Hepatocyte (in vitro differentiated cells): ENCODE measurements around the gene CYYR1. TPM values are rescaled to one million over a fixed set of nuclear protein-coding genes. Genes with fewer than 3 reads are reported as not detected.

ENCODE experiments used
- DNase-seq: peaks from one replicate; pipeline ENCODE4 v3.0.0-alpha.2; 2016; ENCODE audit warnings: low spot score
- H2AFZ ChIP-seq: fragments of 200-600 bp; sonication (generic); 2 replicates; pipeline ENCODE4 v1.6.0; 2016; ENCODE audit warnings: antibody characterized with exemption, mild to moderate bottlenecking
- H3K27ac ChIP-seq: fragments of 200-600 bp; sonication (generic); 2 replicates; pipeline ENCODE4 v1.5.1; 2016; ENCODE audit warnings: mild to moderate bottlenecking
- H3K27me3 ChIP-seq: fragments of 200-600 bp; sonication (generic); 2 replicates; pipeline ENCODE4 v1.6.1; 2016
- H3K36me3 ChIP-seq: fragments of 200-600 bp; sonication (generic); replicated peaks from 2 replicates; pipeline ENCODE4 v1.5.1; 2016; ENCODE audit warnings: low read depth; ENCODE audit not compliant: insufficient read depth
- H3K4me1 ChIP-seq: fragments of 200-600 bp; sonication (generic); 2 replicates; pipeline ENCODE4 v1.5.1; 2016; ENCODE audit warnings: mild to moderate bottlenecking, moderate library complexity; ENCODE audit not compliant: insufficient read depth
- H3K4me2 ChIP-seq: fragments of 200-600 bp; sonication (generic); 2 replicates; pipeline ENCODE4 v1.6.0; 2016
- H3K4me3 ChIP-seq: fragments of 200-600 bp; sonication (generic); 2 replicates; pipeline ENCODE4 v1.5.1; 2016; ENCODE audit warnings: mild to moderate bottlenecking
- H3K79me2 ChIP-seq: fragments of 200-600 bp; sonication (generic); 2 replicates; pipeline ENCODE4 v1.6.0; 2017; ENCODE audit warnings: mild to moderate bottlenecking
- H3K9me2 ChIP-seq: fragments of 200-600 bp; sonication (generic); replicated peaks from 2 replicates; pipeline ENCODE4 v1.6.0; 2017; ENCODE audit warnings: mild to moderate bottlenecking; ENCODE audit not compliant: insufficient read depth
- H3K9me3 ChIP-seq: fragments of 200-600 bp; sonication (generic); 2 replicates; pipeline ENCODE4 v1.5.1; 2016; ENCODE audit warnings: low read depth, mild to moderate bottlenecking
- H4K20me1 ChIP-seq: fragments of 200-600 bp; sonication (generic); 2 replicates; pipeline ENCODE4 v1.6.0; 2016; ENCODE audit warnings: mild to moderate bottlenecking; ENCODE audit not compliant: insufficient read depth, poor library complexity, severe bottlenecking
- CTCF ChIP-seq: fragments of 200-600 bp; sonication (generic); IDR thresholded peaks from 2 replicates; pipeline ENCODE4 v1.5.1; 2016; ENCODE audit warnings: antibody characterized with exemption, mild to moderate bottlenecking; ENCODE audit not compliant: poor library complexity
- EZH2 ChIP-seq: fragments of 200-600 bp; sonication (generic); IDR thresholded peaks from 2 replicates; pipeline ENCODE4 v1.6.1; 2016; ENCODE audit warnings: antibody characterized with exemption, mild to moderate bottlenecking, borderline replicate concordance
- EZH2phosphoT487 ChIP-seq: fragments of 200-600 bp; sonication (generic); IDR thresholded peaks from one replicate; pipeline ENCODE4 v1.6.1; 2018; ENCODE audit warnings: antibody characterized with exemption, mild to moderate bottlenecking, low read depth, moderate library complexity; ENCODE audit not compliant: unreplicated experiment, severe bottlenecking
- WGBS: methylation state at CpG from one replicate; pipeline ENCODE4 v1.1.6; 2016; ENCODE audit warnings: low lambda C conversion rate; ENCODE audit errors: missing lambda C conversion rate; 5-methylcytosine and 5-hydroxymethylcytosine counted together
- polyA plus RNA-seq: library from polyadenylated mRNA; unstranded; fragments of >200 nt; fragmentation: Nextera tagmentation; extraction: Ambion mirVana; gene quantifications from 2 replicates; pipeline ENCODE4 v1.2.1, GENCODE V29; 2016
- total RNA-seq: library from RNA; depleted of rRNA; stranded (reverse); fragments of >200 nt; gene quantifications from 2 replicates; pipeline ENCODE4 v1.2.3, GENCODE V29; 2014

Gene CYYR1
- total and polyA plus RNA-seq, 2 experiments from 2014 or later: 6.6 to 7.6 TPM

DNA sequence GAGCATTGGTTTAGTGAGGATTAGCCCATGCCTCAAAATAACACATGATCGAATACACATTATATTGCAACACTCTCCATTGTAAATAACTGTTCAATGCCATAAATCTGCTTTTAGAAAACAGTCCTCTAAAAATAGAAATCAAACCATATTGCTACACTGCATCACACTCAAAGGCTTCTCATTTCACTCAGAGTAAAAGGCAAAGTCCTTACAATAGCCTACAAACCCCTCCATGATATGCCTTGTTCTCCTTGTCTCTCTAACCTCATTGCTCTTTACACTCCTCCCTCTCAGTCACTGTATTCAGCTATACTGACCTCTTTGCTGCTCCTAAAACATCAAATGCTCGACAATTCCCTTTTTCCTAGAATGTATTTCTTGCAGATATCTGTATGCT is 64.2 kb downstream of the CYYR1 start:
- Histone ChIP-seq H3K79me2 (no peaks in the 10 kb centered on the region), H3K36me3 (no peaks in the 10 kb centered on the region), H3K4me2 (no peak overlapping the region), H4K20me1 (no peaks in the 10 kb centered on the region), H3K4me3 (no peak overlapping the region), H3K9me3 (no peaks in the 10 kb centered on the region), H3K27me3 (no peaks in the 10 kb centered on the region), H3K4me1 (no peaks in the 10 kb centered on the region), H2AFZ (no peak overlapping the region), H3K9me2 (no peaks in the 10 kb centered on the region), H3K27ac (no peak overlapping the region)
- WGBS: 82% methylated on average over 2 of the region's 2 CpGs
- TF ChIP-seq EZH2phosphoT487: no peak
- TF ChIP-seq EZH2: no peak
- no peak for TF ChIP-seq CTCF
- DNase-seq: no peak

DNA sequence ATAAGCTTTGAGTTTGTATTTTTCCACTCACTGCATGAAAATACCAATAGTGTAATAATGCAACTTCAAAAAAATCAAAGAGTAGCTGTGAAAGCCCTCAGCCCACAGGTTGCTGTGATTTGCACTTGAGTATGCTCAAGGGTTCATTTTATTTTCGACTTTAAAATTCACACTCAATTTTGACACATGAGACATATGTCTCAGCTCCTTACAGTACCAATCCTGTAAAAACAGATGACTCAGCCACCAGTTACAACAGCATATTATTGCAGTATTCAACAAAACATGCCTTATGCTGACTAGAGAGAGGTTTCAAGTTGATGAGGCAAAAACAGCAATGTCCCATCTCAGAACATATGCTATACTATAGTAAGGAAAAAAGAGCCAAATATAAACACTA is 66.1 kb downstream of the CYYR1 start:
- no peak for TF ChIP-seq EZH2
- no peak for TF ChIP-seq CTCF
- TF ChIP-seq EZH2phosphoT487: no peak
- no peak overlapping the region for H3K4me2 ChIP-seq
- WGBS: 76% methylated on average over 1 of the region's 1 CpG

DNA sequence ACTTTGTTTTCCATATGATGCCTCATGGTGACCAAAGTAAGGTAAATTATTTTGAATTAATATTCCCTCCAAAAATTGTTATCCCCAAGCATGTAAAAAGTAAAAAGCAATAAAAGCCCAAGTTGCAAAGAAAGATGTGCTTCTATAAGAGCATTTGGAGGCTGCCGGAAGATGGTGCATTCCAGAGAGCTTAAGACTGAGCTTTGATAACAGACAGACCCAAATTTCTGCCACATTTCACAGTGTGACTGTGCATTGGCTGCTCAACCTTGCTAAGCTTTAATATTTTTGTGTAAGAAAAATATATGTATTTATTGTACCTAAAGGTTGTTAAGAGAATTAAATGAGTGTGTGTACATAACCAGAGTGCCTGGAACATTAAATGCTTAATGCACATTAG is 67.9 kb downstream of the CYYR1 start:
- Histone ChIP-seq H3K4me3 (no peak overlapping the region), H3K27ac (no peak overlapping the region), H3K4me2 (no peak overlapping the region), H3K36me3 (no peaks in the 10 kb centered on the region), H3K9me2 (no peaks in the 10 kb centered on the region), H3K27me3 (no peaks in the 10 kb centered on the region), H2AFZ (no peak overlapping the region), H4K20me1 (no peaks in the 10 kb centered on the region), H3K79me2 (no peaks in the 10 kb centered on the region), H3K9me3 (no peaks in the 10 kb centered on the region), H3K4me1 (no peaks in the 10 kb centered on the region)
- WGBS: 57% methylated on average over 1 of the region's 1 CpG
- no peak for DNase-seq
- TF ChIP-seq CTCF (no peak), EZH2 (no peak), EZH2phosphoT487 (no peak)

More for the DNA sequence above, 66.1 kb downstream of the CYYR1 start:
- no peaks in the 10 kb centered on the region for H3K9me2 ChIP-seq
- H3K27ac ChIP-seq: no peak overlapping the region
- H4K20me1 ChIP-seq: no peaks in the 10 kb centered on the region
- H3K79me2 ChIP-seq: no peaks in the 10 kb centered on the region
- H3K9me3 ChIP-seq: no peaks in the 10 kb centered on the region
- H2AFZ ChIP-seq: no peak overlapping the region
- no peaks in the 10 kb centered on the region for H3K4me1 ChIP-seq
- no peaks in the 10 kb centered on the region for H3K27me3 ChIP-seq
- H3K4me3 ChIP-seq: no peak overlapping the region
- no peaks in the 10 kb centered on the region for H3K36me3 ChIP-seq
- peak; percentile 11 for DNase-seq

DNA sequence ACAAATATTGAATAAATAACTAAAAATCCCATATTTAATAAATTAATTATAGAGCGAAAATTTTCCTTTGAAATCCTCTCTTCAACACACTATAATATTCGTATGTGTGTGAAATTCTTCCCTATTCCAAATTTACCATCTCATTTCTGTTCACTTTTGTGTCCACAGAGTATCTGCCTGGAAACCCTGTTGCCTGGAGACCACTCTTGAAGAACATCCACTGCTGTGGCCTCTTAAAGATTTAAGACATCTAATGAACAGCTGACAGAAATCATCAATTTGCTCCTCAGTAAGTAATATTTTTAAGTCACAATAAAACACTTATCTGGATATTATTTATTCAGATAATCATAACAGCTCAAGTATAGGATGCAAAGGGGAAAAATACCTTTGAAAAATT is 69.7 kb downstream of the CYYR1 start:
- TF ChIP-seq EZH2phosphoT487 (no peak), CTCF (no peak), EZH2 (no peak)
- 47% methylated on average over 2 of the region's 2 CpGs for WGBS
- no peaks in the 10 kb centered on the region for H3K9me3 ChIP-seq
- H3K4me1 ChIP-seq: no peaks in the 10 kb centered on the region
- H3K4me3 ChIP-seq: no peak overlapping the region
- H3K79me2 ChIP-seq: no peaks in the 10 kb centered on the region
- no peak overlapping the region for H2AFZ ChIP-seq
- DNase-seq: no peak
- H3K36me3 ChIP-seq: no peaks in the 10 kb centered on the region
- H3K27ac ChIP-seq: no peak overlapping the region
- no peak overlapping the region for H3K4me2 ChIP-seq
- no peaks in the 10 kb centered on the region for H3K9me2 ChIP-seq
- H3K27me3 ChIP-seq: no peaks in the 10 kb centered on the region
- no peaks in the 10 kb centered on the region for H4K20me1 ChIP-seq
